Omental fat pad (tissue), 4 donors: ENCODE measurements around the gene ARFGAP1. TPM values are rescaled to one million over a fixed set of nuclear protein-coding genes. Genes with fewer than 3 reads are reported as not detected.

Experiments
- ATAC-seq: fragments of 150-250 bp; one replicate; pipeline ENCODE4 v1.9.1; 2016; ENCODE audit warnings: mild to moderate bottlenecking, moderate library complexity; ENCODE audit not compliant: low FRiP score
- DNase-seq: peaks from one replicate; pipeline ENCODE4 v3.0.0-alpha.2; 2019; ENCODE audit warnings: low spot score
- CTCF ChIP-seq, 3 donors: fragments of 450-650 bp; IDR thresholded peaks; one replicate each; pipeline ENCODE4 v1.5.1; 2016 to 2017; ENCODE audit warnings: antibody characterized with exemption in 3 of 3, mild to moderate bottlenecking in 3 of 3, moderate library complexity in 2 of 3
- total RNA-seq, 4 donors: library from RNA; depleted of rRNA; stranded (reverse); fragments of >200 nt; gene quantifications; one replicate each; pipeline ENCODE4 v1.1.0, GENCODE V29; 2016

Gene ARFGAP1
- total RNA-seq, 4 donors from 2014 or later: 29.2 to 59.7 (median 41.3) TPM

DNA sequence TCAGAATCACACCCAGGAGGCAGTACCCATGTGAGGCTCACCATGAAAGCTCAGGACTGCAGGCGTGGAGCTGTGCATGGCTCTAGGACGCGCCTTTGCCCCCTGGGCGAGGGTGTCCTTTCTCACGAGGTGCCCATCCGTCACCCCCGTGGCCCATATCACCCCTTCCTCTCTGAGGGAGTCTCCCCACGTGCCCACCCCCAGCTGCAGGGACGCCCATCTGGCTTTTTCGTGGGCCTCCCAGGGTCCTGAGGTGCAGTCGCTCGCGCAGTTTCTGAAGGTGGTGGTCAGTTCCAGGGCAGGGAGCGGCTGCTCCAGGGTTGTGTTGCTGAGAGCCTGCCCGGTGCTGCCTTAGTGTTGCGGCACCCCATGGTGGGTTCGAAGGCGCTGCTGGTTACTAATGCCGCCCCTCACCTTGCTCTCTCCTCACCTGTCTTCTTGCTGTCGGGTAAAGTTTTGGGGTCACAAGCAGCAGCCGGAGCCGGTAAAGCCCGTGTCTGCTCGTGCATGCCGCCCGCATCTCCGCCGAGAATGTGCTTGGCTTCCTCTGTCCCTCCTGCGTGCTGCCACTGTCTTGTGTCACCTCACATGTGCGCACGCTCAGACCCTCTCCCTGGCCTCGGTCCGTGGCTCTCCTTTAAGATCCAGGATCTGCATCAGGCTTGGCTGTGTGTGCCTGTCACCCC, 10.9 kb downstream of the ARFGAP1 start:
- no peak for DNase-seq
- TF ChIP-seq CTCF (IDR thresholded peaks at IDR 0.05): no peak
- no peak for ATAC-seq

GRCh38 chr20:63284083-63284440, 11.4 kb downstream of the ARFGAP1 start:
- TF ChIP-seq CTCF (IDR thresholded peaks at IDR 0.05): no peak
- no peak for ATAC-seq
- DNase-seq: no peak

- no peak for DNase-seq
- ATAC-seq: no peak
Measured at GRCh38 chr20:63284544-63284949, 11.9 kb downstream of the ARFGAP1 start.

GRCh38 chr20:63284981-63285524, 12.4 kb downstream of the ARFGAP1 start:
- no peak for DNase-seq
- no peak for TF ChIP-seq CTCF (IDR thresholded peaks at IDR 0.05)
- ATAC-seq: no peak

More at GRCh38 chr20:63284544-63284949, 11.9 kb downstream of the ARFGAP1 start:
- TF ChIP-seq CTCF (IDR thresholded peaks at IDR 0.05): no peak

DNA sequence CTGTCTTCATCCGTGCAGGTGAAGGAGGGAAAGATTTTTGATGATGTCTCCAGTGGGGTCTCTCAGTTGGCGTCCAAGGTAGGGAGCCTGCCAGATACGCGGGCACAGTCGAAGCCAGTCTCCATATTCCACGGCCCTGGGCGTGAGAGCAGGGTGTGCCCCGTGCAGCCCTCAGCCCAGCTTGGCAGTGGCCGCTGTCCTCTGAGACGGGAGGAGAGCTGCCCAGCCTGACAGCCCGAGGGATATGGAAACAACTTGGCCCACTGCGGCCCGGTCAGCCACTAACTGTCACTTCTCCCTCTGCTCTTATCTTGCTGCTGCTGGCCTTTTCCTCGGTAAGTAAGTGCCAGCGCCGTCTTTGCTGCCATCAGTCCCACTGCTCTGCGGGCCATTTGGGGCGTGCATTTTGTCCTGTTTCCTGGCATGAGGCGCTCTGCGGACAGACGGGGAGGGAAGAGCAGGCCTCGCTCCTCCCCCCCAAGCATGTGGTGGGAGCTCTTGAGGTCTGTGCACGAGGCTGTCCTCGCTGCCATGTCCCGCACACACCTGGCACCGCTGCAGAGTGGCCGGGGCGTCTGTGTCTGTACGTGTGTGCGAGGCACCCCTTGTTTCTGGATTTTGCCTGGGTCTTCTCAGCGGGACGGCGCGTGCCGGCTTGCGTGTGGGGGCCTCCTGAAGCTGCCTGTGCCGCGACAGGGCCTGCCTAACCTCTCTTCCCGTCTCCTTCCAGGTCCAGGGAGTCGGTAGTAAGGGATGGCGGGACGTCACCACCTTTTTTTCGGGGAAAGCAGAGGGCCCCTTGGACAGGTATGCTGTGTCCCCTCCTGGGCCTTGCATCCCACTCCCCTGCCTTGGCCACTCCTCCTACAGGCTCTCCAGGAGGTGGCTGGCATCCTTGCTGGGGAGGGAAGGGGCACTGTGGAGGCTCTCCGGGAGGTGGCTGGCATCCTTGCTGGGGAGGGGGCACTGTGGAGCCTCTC, 13.3 kb downstream of the ARFGAP1 start:
- DNase-seq (no peak), ATAC-seq (no peak)
- TF ChIP-seq CTCF (IDR thresholded peaks at IDR 0.05): no peak

- DNase-seq (no peak), ATAC-seq (no peak)
- TF ChIP-seq CTCF (IDR thresholded peaks at IDR 0.05): no peak
Measured at GRCh38 chr20:63286781-63287696, 14.4 kb downstream of the ARFGAP1 start.
